HepG2 (cell line): Measurements from ENCODE around the gene ZFP3. TPM values are rescaled to one million over a fixed set of nuclear protein-coding genes. Genes with fewer than 3 reads are reported as not detected.

Experiments
- ETS1 ChIP-seq: sonication (generic); formaldehyde crosslinking; IDR thresholded peaks from 2 replicates; pipeline ENCODE4 v1.4.0; 2020; ENCODE audit warnings: missing genetic modification reagents
- HMG20A ChIP-seq: IDR thresholded peaks from 2 replicates; pipeline ENCODE4 v1.6.1; 2016; ENCODE audit warnings: borderline replicate concordance
- HOMEZ ChIP-seq: IDR thresholded peaks from 2 replicates; pipeline ENCODE4 v1.6.1; 2016; ENCODE audit warnings: low read depth
- HOXA3 ChIP-seq: sonication (generic); formaldehyde crosslinking; IDR thresholded peaks from 2 replicates; pipeline ENCODE4 v1.5.0; 2020; ENCODE audit warnings: missing genetic modification reagents
- IKZF5 ChIP-seq: IDR thresholded peaks from 2 replicates; pipeline ENCODE4 v1.6.1; 2018; ENCODE audit warnings: missing genetic modification reagents, mild to moderate bottlenecking, missing compliant biosample characterization
- ISX ChIP-seq: sonication (generic); formaldehyde crosslinking; conservative IDR thresholded peaks from 2 replicates; pipeline ENCODE4 v1.5.0; 2020; ENCODE audit warnings: missing genetic modification reagents
- LBX2 ChIP-seq: sonication (generic); formaldehyde crosslinking; IDR thresholded peaks from 2 replicates; pipeline ENCODE4 v1.5.0; 2020; ENCODE audit warnings: missing genetic modification reagents, mild to moderate bottlenecking, borderline replicate concordance
- MAF1 ChIP-seq: sonication (generic); formaldehyde crosslinking; IDR thresholded peaks from 2 replicates; pipeline ENCODE4 v1.5.0; 2020; ENCODE audit warnings: missing genetic modification reagents, borderline replicate concordance
- PAF1 ChIP-seq: IDR thresholded peaks from 2 replicates; pipeline ENCODE4 v1.6.1; 2016; ENCODE audit warnings: missing genetic modification reagents, missing compliant biosample characterization
- PCBP1 ChIP-seq: fragments of 200-400 bp; formaldehyde crosslinking; IDR thresholded peaks from 2 replicates; pipeline ENCODE4 v1.6.1; 2017; ENCODE audit warnings: mild to moderate bottlenecking, low read depth, low read length, borderline replicate concordance
- SALL1 ChIP-seq: sonication (generic); formaldehyde crosslinking; IDR thresholded peaks from 2 replicates; pipeline ENCODE4 v1.8.0; 2022; ENCODE audit warnings: mild to moderate bottlenecking, missing genetic modification reagents
- SMAD1 ChIP-seq: sonication (generic); formaldehyde crosslinking; IDR thresholded peaks from 2 replicates; pipeline ENCODE4 v1.4.0; 2020; ENCODE audit warnings: missing genetic modification reagents, low read depth, mild to moderate bottlenecking, borderline replicate concordance
- SYNCRIP ChIP-seq: fragments of 200-400 bp; formaldehyde crosslinking; IDR thresholded peaks from 2 replicates; pipeline ENCODE4 v1.6.1; 2018; ENCODE audit warnings: mild to moderate bottlenecking, low read depth, low read length; ENCODE audit not compliant: insufficient read depth
- TCF7 ChIP-seq: sonication (generic); IDR thresholded peaks from 2 replicates; pipeline ENCODE4 v1.6.1; 2016; ENCODE audit warnings: antibody characterized with exemption, low read depth
- ZMAT3 ChIP-seq: sonication (generic); formaldehyde crosslinking; conservative IDR thresholded peaks from 2 replicates; pipeline ENCODE4 v1.7.0; 2021; ENCODE audit warnings: missing genetic modification reagents
- ZMYM3 ChIP-seq: sonication (generic); formaldehyde crosslinking; IDR thresholded peaks from 2 replicates; pipeline ENCODE4 v1.5.1; 2020; ENCODE audit warnings: mild to moderate bottlenecking, missing genetic modification reagents
- ZNF136 ChIP-seq: sonication (generic); formaldehyde crosslinking; IDR thresholded peaks from 2 replicates; pipeline ENCODE4 v1.8.1; 2022; ENCODE audit warnings: low read depth, mild to moderate bottlenecking, moderate library complexity, missing genetic modification reagents
- ZNF232 ChIP-seq: sonication (generic); formaldehyde crosslinking; IDR thresholded peaks from 2 replicates; pipeline ENCODE4 v1.4.0; 2020; ENCODE audit warnings: missing genetic modification reagents, borderline replicate concordance
- ZNF274 ChIP-seq: sonication (generic); formaldehyde crosslinking; IDR thresholded peaks from 2 replicates; pipeline ENCODE4 v1.5.1; 2020; ENCODE audit warnings: mild to moderate bottlenecking, missing genetic modification reagents
- ZNF331 ChIP-seq: sonication (generic); formaldehyde crosslinking; IDR thresholded peaks from 2 replicates; pipeline ENCODE4 v1.4.0; 2020; ENCODE audit warnings: missing genetic modification reagents
- ZNF367 ChIP-seq: sonication (generic); formaldehyde crosslinking; IDR thresholded peaks from 2 replicates; pipeline ENCODE4 v1.4.0; 2020; ENCODE audit warnings: missing genetic modification reagents, borderline replicate concordance
- ZNF431 ChIP-seq: sonication (generic); formaldehyde crosslinking; IDR thresholded peaks from 2 replicates; pipeline ENCODE4 v1.9.0; 2022; ENCODE audit warnings: missing genetic modification reagents, low read depth, mild to moderate bottlenecking, borderline replicate concordance
- ZNF703 ChIP-seq: sonication (generic); formaldehyde crosslinking; IDR thresholded peaks from 2 replicates; pipeline ENCODE4 v1.5.1; 2020; ENCODE audit warnings: missing genetic modification reagents, mild to moderate bottlenecking, moderate library complexity, borderline replicate concordance
- ZNF775 ChIP-seq: sonication (generic); formaldehyde crosslinking; IDR thresholded peaks from 2 replicates; pipeline ENCODE4 v1.4.0; 2020; ENCODE audit warnings: missing genetic modification reagents, mild to moderate bottlenecking, moderate library complexity, borderline replicate concordance
- ZNF878 ChIP-seq: sonication (generic); formaldehyde crosslinking; IDR thresholded peaks from 2 replicates; pipeline ENCODE4 v1.8.1; 2023; ENCODE audit warnings: mild to moderate bottlenecking, missing genetic modification reagents, moderate library complexity
- ZSCAN12 ChIP-seq: sonication (generic); formaldehyde crosslinking; IDR thresholded peaks from 2 replicates; pipeline ENCODE4 v1.9.0; 2021; ENCODE audit warnings: mild to moderate bottlenecking, missing genetic modification reagents
- polyA plus RNA-seq, 8 experiments: library from polyadenylated mRNA; depleted of rRNA in 3 of 8; stranded (reverse) in 7 of 8; unstranded in 1 of 8; fragments of >200 nt; fragmentation: Illumina TruSeq in 4 of 8; extraction: Trizol in 4 of 8; gene quantifications; 2 replicates each; pipeline versions ENCODE4 v1.2.1 to v1.2.3, GENCODE V29; 2011 to 2016; ENCODE audit warnings: low read depth in 4 of 8, missing spikeins in 1 of 8, mixed read lengths in 1 of 8; ENCODE audit not compliant: insufficient read depth in 1 of 8
- total RNA-seq, 5 experiments: library from RNA; depleted of rRNA; stranded (reverse); fragments of >200 nt; fragmentation: Illumina TruSeq; extraction: Trizol; gene quantifications; 2 replicates each; pipeline ENCODE4 v1.2.3, GENCODE V29; 2016; ENCODE audit warnings: low read depth in 1 of 5

ZFP3 gene
- total and polyA plus RNA-seq, 2 of the 13 experiments (the other 11 are each of a cell fraction or from before 2014, with no cell fraction given): not detected

GRCh38 chr17:5111402-5112204 lies 33.3 kb downstream of the ZFP3 start, which contains the start of gene ZNF232 (continued):
- TF ChIP-seq IKZF5 (peak; percentile 64), ZNF232 (CRISPR knock-in tag) (peak; percentile 82), ZMAT3 (peak; percentile 91), HMG20A (CRISPR knock-in tag) (no peak), ZNF331 (peak; percentile 23; the same call in 1 of the 2 replicates), PCBP1 (no peak), ZNF136 (CRISPR knock-in tag) (no peak), ZNF878 (no peak), SYNCRIP (no peak), SMAD1 (CRISPR knock-in tag) (peak; percentile 91; the same call in 1 of the 2 replicates), ZNF703 (CRISPR knock-in tag) (no peak), ETS1 (CRISPR knock-in tag) (0 out of 2 replicates have a peak, but pooled peaks have one; percentile 67), SALL1 (peak; percentile 90), MAF1 (CRISPR knock-in tag) (peak; percentile 74; the same call in 1 of the 2 replicates), HOMEZ (CRISPR knock-in tag) (peak; percentile 22; the same call in 1 of the 2 replicates), HOXA3 (peak; percentile 86; the same call in 1 of the 2 replicates), ZNF431 (no peak; the same call in 1 of the 2 replicates), ZNF775 (CRISPR knock-in tag) (no peak), ZMYM3 (CRISPR knock-in tag) (no peak; the same call in 1 of the 2 replicates), PAF1 (no peak), LBX2 (CRISPR knock-in tag) (no peak), ISX (CRISPR knock-in tag) (no peak; the same call in 1 of the 2 replicates), ZNF274 (CRISPR knock-in tag) (peak; percentile 82; the same call in 1 of the 2 replicates), ZSCAN12 (CRISPR knock-in tag) (peak; percentile 84; the same call in 1 of the 2 replicates), TCF7 (no peak), ZNF367 (CRISPR knock-in tag) (no peak; the same call in 1 of the 2 replicates)
